Breast epithelium (tissue), 4 donors: ENCODE measurements around the gene ZNF548. TPM values are rescaled to one million over a fixed set of nuclear protein-coding genes. Genes with fewer than 3 reads are reported as not detected.

Experiments
- DNase-seq, 2 donors: peaks; one replicate each; pipeline ENCODE4 v3.0.0-alpha.2; 2019; ENCODE audit warnings: low spot score in 2 of 2
- H3K27ac ChIP-seq, 2 donors: fragments of 200-600 bp; sonication (generic) in 1 of 2; one replicate each; pipeline ENCODE4 v1.5.1; 2016 to 2019; ENCODE audit warnings: mild to moderate bottlenecking in 1 of 2
- H3K27me3 ChIP-seq, 2 donors: fragments of 200-600 bp; sonication (generic) in 1 of 2; one replicate each; pipeline versions ENCODE4 v1.5.1 to v1.6.0; 2017 to 2019; ENCODE audit warnings: control low read depth in 1 of 2, mild to moderate bottlenecking in 1 of 2
- H3K36me3 ChIP-seq: fragments of 200-600 bp; one replicate; pipeline ENCODE4 v1.5.1; 2019
- H3K4me1 ChIP-seq, 2 donors: fragments of 200-600 bp; sonication (generic); one replicate each; pipeline ENCODE4 v1.5.1; 2016 to 2019; ENCODE audit warnings: control low read depth in 1 of 2
- H3K4me3 ChIP-seq, 3 donors: fragments of 200-600 bp; sonication (generic); 1 replicate in 2 of 3; 2 replicates in 1 of 3; pipeline ENCODE4 v1.5.1; 2016 to 2019; ENCODE audit warnings: mild to moderate bottlenecking in 3 of 3, moderate library complexity in 2 of 3
- H3K9me3 ChIP-seq, 2 donors: fragments of 200-600 bp; sonication (generic) in 1 of 2; one replicate each; pipeline ENCODE4 v1.5.1; 2016 to 2019; ENCODE audit warnings: control low read depth in 1 of 2
- CTCF ChIP-seq, 3 donors: fragments of 450-650 bp; IDR thresholded peaks; one replicate each; pipeline ENCODE4 v1.5.1; 2016 to 2017; ENCODE audit warnings: antibody characterized with exemption in 3 of 3, mild to moderate bottlenecking in 3 of 3, moderate library complexity in 3 of 3
- POLR2A ChIP-seq: fragments of 450-650 bp; IDR thresholded peaks from one replicate; pipeline ENCODE4 v1.6.1; 2016; ENCODE audit warnings: antibody characterized with exemption, mild to moderate bottlenecking, moderate library complexity
- POLR2AphosphoS5 ChIP-seq, 3 donors: sonication (generic); formaldehyde crosslinking; IDR thresholded peaks; one replicate each; pipeline ENCODE4 v1.6.1; 2017; ENCODE audit warnings: antibody characterized with exemption in 3 of 3
- intact Hi-C: fragments of 100-400 bp; cut with DNase I; formaldehyde crosslinking; loops from one replicate; pipeline ENCODE4 v1.15.1; 2023; ENCODE audit warnings: low total_unique reads
- total RNA-seq, 3 donors: library from RNA; depleted of rRNA; stranded (reverse); fragments of >200 nt; gene quantifications; one replicate each; pipeline ENCODE4 v1.1.0, GENCODE V29; 2016

ZNF548 gene
- total RNA-seq: 10 to 100 TPM; 23.6 to 34.5 (median 31.8) TPM

- Histone ChIP-seq H3K36me3 (no peaks in the 10 kb centered on the region), H3K4me3 (peak within 1 kb of the TSS; percentile 68 to 83 (median 70)), H3K9me3 (peaks cover 0 to 19% of the 10 kb centered on the region in 2 donors), H3K27me3 (no peaks in the 10 kb centered on the region), H3K4me1 (no peaks in the 10 kb centered on the region), H3K27ac (peak within 1 kb of the TSS; percentile 92 to 96)
- DNase-seq: peak; percentile 92 to 98
- TF ChIP-seq POLR2AphosphoS5 (IDR thresholded peaks at IDR 0.05) (peak; percentile 85 to 95 (median 90)), CTCF (IDR thresholded peaks at IDR 0.05) (peak; percentile 36 to 64 (median 52)), POLR2A (peak; percentile 66)
- intact Hi-C loops: no loop called here
Observed at GRCh38 chr19:57389730-57390598, at the start of gene ZNF548. Gene ZNF548 (plus strand): TSS chr19:57389854. CDS start chr19:57390100, 246 bp downstream.

- no peaks in the 10 kb centered on the region for H3K36me3 ChIP-seq
- no peaks in the 10 kb centered on the region for H3K27me3 ChIP-seq
- intact Hi-C loops: no loop called here
- H3K27ac ChIP-seq: no peak overlapping the region
- no peak overlapping the region for H3K4me3 ChIP-seq
- H3K4me1 ChIP-seq: no peaks in the 10 kb centered on the region
- no peak for DNase-seq
- no peaks in the 10 kb centered on the region for H3K9me3 ChIP-seq
- TF ChIP-seq POLR2AphosphoS5 (IDR thresholded peaks at IDR 0.05) (no peak), POLR2A (no peak), CTCF (IDR thresholded peaks at IDR 0.05) (no peak)
Observed at GRCh38 chr19:57342582-57342981, 47.1 kb upstream of the ZNF548 start.

GRCh38 chr19:57348136-57348535, 41.5 kb upstream of the ZNF548 start:
- no peaks in the 10 kb centered on the region for H3K36me3 ChIP-seq
- TF ChIP-seq POLR2AphosphoS5 (IDR thresholded peaks at IDR 0.05): no peak
- TF ChIP-seq POLR2A: no peak
- TF ChIP-seq CTCF (IDR thresholded peaks at IDR 0.05): no peak
- H3K27ac ChIP-seq: no peak overlapping the region
- no peak for DNase-seq
- H3K4me3 ChIP-seq: no peak overlapping the region
- no peaks in the 10 kb centered on the region for H3K27me3 ChIP-seq
- H3K9me3 ChIP-seq: peaks cover 3 to 5% of the 10 kb centered on the region in 2 donors
- intact Hi-C loops: no loop called here
- H3K4me1 ChIP-seq: peaks cover 0 to 7% of the 10 kb centered on the region in 2 donors

- intact Hi-C loops: no loop called here
- peak in 2 of 3 donors; percentile 36 to 67 for TF ChIP-seq POLR2AphosphoS5 (IDR thresholded peaks at IDR 0.05)
- TF ChIP-seq POLR2A: no peak
- no peak for TF ChIP-seq CTCF (IDR thresholded peaks at IDR 0.05)
- peak within 1 kb of the TSS; percentile 65 to 86 (median 84) for H3K4me3 ChIP-seq
- H3K36me3 ChIP-seq: peaks cover 18% of the 10 kb centered on the region
- H3K9me3 ChIP-seq: peaks cover 33 to 34% of the 10 kb centered on the region in 2 donors
- DNase-seq: peak; percentile 90 to 94
- H3K27me3 ChIP-seq: no peaks in the 10 kb centered on the region
- peak within 1 kb of the TSS; percentile 77 for H3K27ac ChIP-seq
- H3K4me1 ChIP-seq: peaks cover 0 to 7% of the 10 kb centered on the region in 2 donors
Observed at GRCh38 chr19:57350877-57351805, 38.5 kb upstream of the ZNF548 start, which contains the start of gene ZNF304. Gene ZNF304 (plus strand): TSS chr19:57351271. CDS start chr19:57351665, 394 bp downstream.
